GM15510 (cell line): Measurements from ENCODE around the gene SPTLC2.

Source experiments
- POLR2A ChIP-seq: IDR thresholded peaks from 3 replicates; pipeline ENCODE4 v1.6.1; 2011; ENCODE audit warnings: borderline replicate concordance; ENCODE audit not compliant: insufficient read length; ENCODE audit errors: extremely low read depth

Gene SPTLC2

DNA sequence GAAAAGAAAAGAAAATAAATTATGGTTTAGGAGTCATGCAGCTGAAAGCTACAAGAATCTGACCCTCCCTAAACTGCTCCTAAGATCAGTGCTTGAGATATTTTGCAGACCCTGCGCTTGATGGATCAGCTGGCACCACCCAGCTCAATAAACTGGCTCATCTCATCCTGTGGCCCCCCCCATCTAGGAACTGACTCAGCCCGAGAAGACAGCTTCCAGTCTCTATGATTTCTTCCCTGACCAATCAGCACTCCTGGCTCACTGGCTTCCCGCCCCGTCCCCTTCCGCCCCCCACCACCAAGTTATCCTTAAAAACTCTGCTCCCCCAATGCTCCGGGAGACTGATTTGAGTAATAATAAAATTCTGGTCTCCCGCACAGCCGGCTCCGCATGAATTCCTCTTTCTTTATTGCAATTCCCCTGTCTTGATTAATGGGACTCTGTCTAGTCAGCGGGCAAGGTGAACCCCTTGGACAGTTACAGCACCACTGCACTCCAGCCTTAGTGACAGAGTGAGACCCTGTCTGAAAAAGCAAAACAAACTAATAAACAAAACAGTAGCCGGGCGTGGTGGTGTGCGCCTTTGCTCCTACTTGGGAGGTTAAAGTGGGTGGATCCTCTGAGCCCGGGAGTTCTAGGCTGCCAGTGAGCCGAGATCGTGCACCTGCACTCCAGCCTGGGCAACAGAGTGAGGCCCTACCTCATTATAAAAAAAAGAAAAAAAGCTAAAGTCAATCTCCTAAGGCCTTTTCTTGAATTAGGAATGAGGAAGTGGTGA lies 24.5 kb upstream of the SPTLC2 start:
- no peak for TF ChIP-seq POLR2A

DNA sequence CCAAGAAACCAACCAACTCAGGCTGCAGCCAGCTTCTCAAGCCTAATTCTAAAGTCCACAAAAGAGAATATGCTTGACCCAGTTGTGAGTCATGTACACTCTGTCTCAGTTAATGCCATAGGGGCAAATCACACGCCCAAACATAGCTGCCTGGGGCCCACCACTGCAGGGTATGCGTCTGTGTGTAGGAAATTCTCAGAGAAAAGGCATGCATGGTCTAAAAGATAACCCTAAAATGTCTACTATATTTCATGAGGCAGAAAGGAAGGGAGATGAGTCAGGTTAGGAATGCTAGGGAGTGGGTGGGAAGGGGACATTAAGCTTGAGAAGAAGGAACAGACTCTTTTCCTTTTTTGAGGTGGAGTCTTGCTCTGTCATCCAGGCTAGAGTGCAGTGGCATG lies 22.3 kb upstream of the SPTLC2 start:
- no peak for TF ChIP-seq POLR2A

DNA sequence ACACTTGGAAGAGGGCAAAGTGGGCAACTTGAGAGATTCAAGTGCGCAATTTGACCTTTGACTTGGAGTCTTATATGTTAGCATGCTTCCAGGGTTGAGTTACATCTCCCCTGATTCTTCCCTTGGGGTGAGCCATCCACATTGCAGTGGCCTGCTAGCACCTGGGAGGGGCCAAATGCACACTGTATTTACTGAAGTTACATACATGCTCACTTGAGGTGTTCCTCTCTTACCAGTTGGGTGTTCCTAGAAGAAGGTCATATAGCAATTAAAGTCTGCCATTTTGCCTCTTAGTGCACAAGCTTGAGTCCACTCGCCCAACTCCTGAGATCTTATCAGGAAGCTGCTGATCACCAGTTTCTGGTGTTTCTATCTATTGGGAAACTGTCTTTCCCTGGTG lies 13.7 kb upstream of the SPTLC2 start:
- no peak for TF ChIP-seq POLR2A

- no peak for TF ChIP-seq POLR2A
Observed at GRCh38 chr14:77625360-77625759, 8.9 kb upstream of the SPTLC2 start.

DNA sequence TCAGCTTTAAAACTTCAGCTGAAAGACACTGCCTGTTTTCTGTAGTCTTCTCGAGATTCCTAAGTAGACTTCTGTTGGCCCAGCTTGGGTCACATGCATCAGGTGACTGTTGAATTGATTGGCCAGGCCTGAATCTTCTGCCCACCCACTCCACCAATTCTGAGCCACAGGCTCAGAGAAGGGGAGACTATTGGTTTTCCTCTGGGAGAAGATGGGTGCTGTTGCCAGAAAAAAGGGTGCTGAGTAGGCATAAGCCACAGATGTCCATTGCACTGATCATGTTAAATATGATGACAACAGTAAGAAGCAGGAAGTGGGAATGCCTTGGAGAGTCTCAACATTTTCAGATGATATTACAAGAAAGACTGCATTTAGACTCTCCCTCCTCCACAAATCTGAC lies 6.8 kb upstream of the SPTLC2 start:
- no peak for TF ChIP-seq POLR2A

DNA sequence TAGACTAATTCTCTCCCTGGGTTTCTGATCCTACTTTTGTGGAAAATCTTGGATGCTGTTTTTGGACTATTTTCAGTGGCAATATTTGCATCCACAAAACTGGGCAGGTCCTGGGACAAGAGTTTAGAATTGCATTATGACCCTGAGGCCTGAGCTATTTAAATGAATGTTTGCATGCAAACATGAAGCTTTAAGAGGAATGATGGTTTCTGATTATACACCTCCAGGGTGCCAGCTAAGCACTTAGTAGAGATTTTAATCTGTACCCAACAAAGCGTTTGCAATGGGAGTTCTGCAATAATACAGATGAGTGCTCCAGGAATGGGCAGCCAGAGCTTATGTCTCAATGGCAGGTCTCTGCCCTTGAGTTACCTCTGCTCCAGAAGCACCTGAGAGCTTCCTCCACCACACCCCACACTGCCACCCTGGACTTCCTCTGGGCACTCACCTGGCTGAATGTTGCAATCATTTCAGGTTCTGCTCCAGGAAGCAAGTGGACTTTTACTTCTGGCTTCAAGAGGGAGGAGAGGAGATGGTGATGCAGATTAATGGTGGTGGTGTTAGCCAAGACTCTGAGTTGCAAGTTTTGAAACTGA lies 6.0 kb upstream of the SPTLC2 start:
- no peak for TF ChIP-seq POLR2A

- TF ChIP-seq POLR2A = no peak
Observed at GRCh38 chr14:77620222-77620870, 3.9 kb upstream of the SPTLC2 start.

GRCh38 chr14:77618381-77618970 lies 2.0 kb upstream of the SPTLC2 start:
- no peak for TF ChIP-seq POLR2A

DNA sequence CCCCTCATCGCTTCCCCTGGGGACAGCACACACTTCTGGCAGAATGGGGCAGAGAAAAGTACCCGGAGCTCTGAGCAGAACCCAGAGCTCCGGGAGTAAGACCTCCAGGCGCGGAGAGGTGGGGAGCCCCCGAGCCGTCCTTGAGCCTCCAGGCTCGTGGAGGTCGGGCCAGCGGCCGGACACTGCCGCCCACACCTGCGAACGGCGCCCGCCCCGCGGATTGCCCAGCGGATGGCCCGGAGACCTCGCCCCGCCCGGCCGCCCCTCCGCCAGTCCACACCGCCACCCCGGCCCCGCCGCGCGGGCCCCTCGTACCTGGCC lies 344 bp downstream of the SPTLC2 start:
- no peak for TF ChIP-seq POLR2A

DNA sequence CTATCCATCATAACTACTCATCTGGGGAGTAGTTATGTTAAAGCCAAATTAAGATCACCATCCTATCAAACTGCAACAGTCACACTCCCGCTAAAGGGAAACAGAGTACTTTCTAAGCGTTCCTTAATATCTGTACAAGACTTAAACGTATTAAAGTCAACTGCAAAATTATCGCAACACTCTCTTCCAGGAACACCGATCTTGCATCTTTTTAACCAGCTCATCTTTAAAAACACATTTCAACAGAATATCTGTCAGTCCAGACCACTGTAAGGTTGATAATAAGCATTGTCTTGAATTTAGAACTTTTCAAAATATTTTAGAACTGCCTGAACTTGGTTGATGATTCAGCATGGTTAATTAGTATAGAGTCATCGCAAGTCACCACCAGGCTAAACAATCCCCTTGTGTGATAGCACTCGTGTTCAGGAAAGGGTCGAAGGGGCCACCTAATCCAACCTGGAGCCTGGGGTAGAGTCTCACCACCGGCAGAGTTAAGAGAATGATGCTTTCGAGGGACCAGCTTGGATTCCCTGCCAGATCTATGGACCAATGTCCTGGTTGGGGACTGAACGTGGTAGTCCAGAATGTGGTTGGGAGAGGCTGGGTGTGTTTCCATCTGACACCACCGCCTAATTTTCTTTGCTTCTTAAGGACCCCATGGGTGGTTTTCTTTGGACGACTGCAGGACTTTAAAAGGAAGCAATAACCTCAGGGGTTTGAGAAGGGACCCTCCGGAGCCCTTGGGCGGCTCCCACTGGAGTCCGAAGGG lies 890 bp downstream of the SPTLC2 start:
- TF ChIP-seq POLR2A = no peak

DNA sequence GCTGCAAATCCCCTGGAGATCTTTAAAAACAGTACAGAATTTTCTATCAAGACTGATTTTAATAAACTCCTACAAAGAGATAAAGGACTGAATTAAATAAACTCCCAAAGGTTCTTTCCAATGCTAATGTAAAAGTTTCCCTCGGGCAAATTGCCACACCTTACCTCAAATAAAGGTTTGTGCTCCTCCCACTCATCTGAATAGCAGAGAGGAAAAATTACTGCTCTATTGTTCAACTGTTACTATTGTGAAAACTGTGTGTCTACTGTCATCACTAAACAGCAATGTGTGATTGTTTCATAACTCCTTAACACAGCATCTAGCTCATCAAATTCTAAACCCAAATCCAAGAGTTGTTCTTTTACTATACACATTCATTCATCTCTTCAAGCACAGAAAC lies 3.2 kb downstream of the SPTLC2 start:
- TF ChIP-seq POLR2A = no peak

- TF ChIP-seq POLR2A = no peak
Observed at GRCh38 chr14:77612011-77612620, 4.3 kb downstream of the SPTLC2 start.

DNA sequence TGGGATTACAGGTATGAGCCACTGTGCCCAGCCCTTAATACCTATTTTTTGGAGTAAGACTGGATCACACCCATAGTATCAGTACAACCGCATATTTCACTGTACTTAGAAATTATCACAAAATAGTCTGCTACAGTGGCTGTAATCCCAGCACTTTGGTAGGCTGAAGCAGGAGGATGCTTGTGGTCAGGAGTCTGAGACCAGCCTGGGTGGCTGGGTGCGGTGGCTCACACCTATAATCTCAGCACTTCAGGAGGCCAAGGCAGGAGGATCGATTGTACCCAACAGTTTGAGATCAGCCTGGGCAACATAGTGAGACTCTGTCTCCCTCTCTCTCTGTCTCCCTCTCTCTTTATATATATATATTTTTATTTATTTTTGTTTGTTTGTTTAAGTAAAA lies 5.9 kb downstream of the SPTLC2 start:
- no peak for TF ChIP-seq POLR2A

- TF ChIP-seq POLR2A = no peak
Observed at GRCh38 chr14:77609922-77610321, 6.5 kb downstream of the SPTLC2 start.

GRCh38 chr14:77607741-77608302 lies 8.6 kb downstream of the SPTLC2 start:
- TF ChIP-seq POLR2A = no peak

GRCh38 chr14:77605392-77605972 lies 11.0 kb downstream of the SPTLC2 start:
- no peak for TF ChIP-seq POLR2A
